SHP77 (cell line): Measurements from ENCODE around the gene SEC63.
"Not testable (repeated sequence)": the region's sequence is repeated elsewhere in the genome, so short reads cannot be mapped to it uniquely, and the experiment has no call there.

ENCODE experiments used
- DNase-seq, 2 experiments: peaks; one replicate each; lab custom pipeline; 2025; lab: John Stamatoyannopoulos, UW

Gene SEC63

GRCh38 chr6:107860963-107861362 lies 97.0 kb downstream of the SEC63 start:
- DNase-seq = not testable (repeated sequence)

GRCh38 chr6:107860144-107860543 lies 97.9 kb downstream of the SEC63 start:
- not testable (repeated sequence) for DNase-seq

GRCh38 chr6:107853230-107853629 lies 104.8 kb downstream of the SEC63 start:
- no peak for DNase-seq

- no peak for DNase-seq
These were observed 108.7 kb downstream of the SEC63 start for GRCh38 chr6:107849325-107849724.

GRCh38 chr6:107847844-107848802 lies 109.9 kb downstream of the SEC63 start:
- peak; percentile 53 to 80 for DNase-seq

GRCh38 chr6:107846262-107846795 lies 111.7 kb downstream of the SEC63 start:
- DNase-seq = no peak

GRCh38 chr6:107845777-107846176 lies 112.2 kb downstream of the SEC63 start:
- DNase-seq = no peak

- DNase-seq = no peak
These were observed 114.6 kb downstream of the SEC63 start for GRCh38 chr6:107843400-107843799.

GRCh38 chr6:107841275-107841670 lies 116.7 kb downstream of the SEC63 start:
- DNase-seq = no peak

- no peak for DNase-seq
These were observed 117.3 kb downstream of the SEC63 start for GRCh38 chr6:107840636-107841274.

GRCh38 chr6:107833136-107833535 lies 124.9 kb downstream of the SEC63 start:
- DNase-seq = no peak

- DNase-seq = no peak
These were observed 125.6 kb downstream of the SEC63 start for GRCh38 chr6:107832151-107833056.

- no peak for DNase-seq
These were observed 127.9 kb downstream of the SEC63 start for GRCh38 chr6:107830060-107830459.

- no peak for DNase-seq
These were observed 130.5 kb downstream of the SEC63 start for GRCh38 chr6:107827541-107827940.

- DNase-seq = no peak
These were observed 134.9 kb downstream of the SEC63 start for GRCh38 chr6:107823047-107823557.

GRCh38 chr6:107822176-107823046 lies 135.6 kb downstream of the SEC63 start:
- no peak for DNase-seq

GRCh38 chr6:107821591-107821990 lies 136.4 kb downstream of the SEC63 start:
- DNase-seq = no peak

- DNase-seq = no peak
These were observed 137.4 kb downstream of the SEC63 start for GRCh38 chr6:107820338-107821261.

GRCh38 chr6:107819964-107820337 lies 138.1 kb downstream of the SEC63 start:
- DNase-seq = no peak

GRCh38 chr6:107819217-107819616 lies 138.8 kb downstream of the SEC63 start:
- no peak for DNase-seq
